CD1c-positive myeloid dendritic cell (primary cell): ENCODE results near the gene SLC38A3.
A peak's percentile ranks its signal among the peaks of the same experiment; 100 is the strongest.
"Not testable (repeated sequence)": the region's sequence is repeated elsewhere in the genome, so short reads cannot be mapped to it uniquely, and the experiment has no call there.

Experiments
- DNase-seq: peaks from one replicate; pipeline ENCODE4 v3.0.0-alpha.2; 2016; ENCODE audit errors: extremely low spot score

SLC38A3 gene

DNA sequence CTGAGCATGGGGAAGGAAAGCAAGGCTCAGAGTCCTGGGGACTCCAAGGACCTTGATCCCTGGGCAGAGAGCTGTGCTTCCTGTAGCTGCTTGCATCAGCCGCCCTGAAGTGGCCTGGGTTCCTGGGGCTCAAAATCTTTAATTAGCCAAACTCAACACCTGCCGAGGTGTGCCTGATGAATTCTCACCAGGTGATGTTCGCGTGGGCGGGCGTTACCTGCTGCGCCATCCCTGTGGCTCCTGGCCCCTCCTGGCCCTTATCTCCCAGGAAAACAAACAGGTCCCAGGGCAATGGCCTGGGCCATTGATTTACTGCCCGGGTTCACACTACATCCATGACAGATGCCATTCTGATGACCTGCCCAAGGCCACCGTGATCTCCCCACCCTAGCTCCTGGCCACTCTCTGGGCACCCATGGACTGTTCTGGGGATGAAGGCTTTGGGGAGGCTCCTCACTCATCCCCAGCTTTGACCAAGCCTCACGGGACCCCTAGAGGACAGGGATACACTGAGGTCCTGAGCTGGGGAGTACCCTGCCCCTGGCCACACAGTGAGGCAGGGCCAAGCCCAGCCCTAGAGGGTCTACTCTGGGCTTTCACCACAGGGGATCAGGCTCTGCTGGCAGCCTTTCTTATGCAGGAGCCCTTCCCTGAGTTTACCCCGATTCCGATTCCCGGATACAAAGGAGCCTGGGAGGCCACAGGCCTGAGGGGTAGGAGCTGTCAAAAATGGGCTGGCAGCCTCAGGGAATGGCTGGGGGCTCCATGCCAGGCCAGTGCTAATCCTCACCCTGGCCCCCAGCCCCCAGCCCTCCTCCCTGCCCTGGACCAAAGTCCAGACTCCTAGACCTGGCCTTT is 5.7 kb downstream of the SLC38A3 start:
- no peak for DNase-seq

DNA sequence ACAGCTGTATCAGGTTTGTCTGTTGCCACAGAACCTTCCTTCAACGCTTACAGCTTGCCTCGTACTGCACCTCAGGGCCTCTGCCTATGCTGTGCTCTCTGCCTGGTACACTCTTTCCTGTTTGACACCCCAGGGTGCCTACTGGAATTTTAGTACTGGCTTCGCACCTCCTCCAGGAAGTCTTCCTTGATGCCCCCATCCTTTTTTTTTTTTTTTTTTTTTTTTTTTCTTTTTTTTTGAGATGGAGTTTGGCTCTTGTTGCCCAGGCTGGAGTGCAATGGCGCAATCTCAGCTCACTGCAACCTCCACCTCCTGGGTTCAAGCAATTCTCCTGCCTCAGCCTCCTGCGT is 6.3 kb downstream of the SLC38A3 start:
- not testable (repeated sequence) for DNase-seq

DNA sequence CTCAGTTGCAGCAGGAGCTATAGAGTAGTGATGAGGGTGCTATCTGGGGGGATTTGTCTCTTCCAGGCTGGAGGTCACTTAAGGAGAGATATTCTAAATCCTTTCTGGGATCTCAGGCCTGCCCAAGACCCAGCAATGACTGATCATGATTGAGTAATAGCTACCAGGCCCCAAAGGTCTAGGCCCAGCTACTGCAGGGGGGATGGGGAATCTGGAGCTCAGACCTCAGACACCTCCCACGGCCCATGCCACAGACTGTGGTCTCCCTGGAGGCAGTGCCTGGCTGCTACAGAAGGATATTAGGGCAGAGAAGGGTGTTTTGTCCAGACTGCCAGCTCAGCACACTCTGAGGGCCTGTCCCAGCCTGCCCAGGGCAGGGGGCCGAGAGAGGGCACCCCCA is 6.9 kb downstream of the SLC38A3 start:
- no peak for DNase-seq

DNA sequence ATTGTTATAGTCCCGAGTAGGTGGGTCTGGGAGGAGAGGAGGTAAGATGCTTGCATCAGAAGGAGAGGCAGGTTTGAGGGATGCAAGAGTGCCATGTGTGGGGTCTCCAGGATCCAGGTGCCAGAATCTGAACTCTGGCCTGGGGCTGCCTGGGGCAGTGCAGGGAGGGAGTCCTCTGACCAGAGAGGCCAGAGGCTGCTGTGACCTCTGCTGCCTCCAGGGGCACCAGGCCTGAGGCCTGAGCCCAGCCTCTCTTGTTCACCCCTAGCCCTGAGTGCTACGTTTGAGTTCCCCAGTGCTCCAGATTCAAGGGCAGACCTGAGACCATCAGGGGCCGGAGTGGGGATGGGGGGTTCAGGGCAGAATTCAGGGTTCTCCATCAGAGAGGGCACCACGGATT is 7.4 kb downstream of the SLC38A3 start:
- no peak for DNase-seq

DNA sequence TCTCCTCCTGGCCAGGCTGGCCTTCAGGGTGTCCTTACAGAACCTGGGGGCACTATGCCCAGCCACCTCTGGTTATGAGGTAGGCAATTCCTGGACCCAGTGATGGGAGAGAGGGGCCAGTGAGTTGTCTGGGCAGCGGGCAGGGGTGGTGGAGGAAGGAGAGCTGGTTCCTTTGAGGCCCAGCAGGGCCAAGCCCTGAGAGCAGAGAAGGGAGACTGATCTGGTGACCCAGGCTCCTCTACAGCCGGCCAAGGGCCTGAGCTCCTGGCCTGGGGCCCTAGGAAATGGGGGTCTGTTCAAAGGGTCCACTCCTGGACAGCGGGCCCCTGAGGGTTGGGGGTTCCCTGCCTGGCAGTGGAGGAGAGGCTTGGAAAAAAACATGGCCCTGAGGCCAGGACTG is 7.9 kb downstream of the SLC38A3 start:
- no peak for DNase-seq

DNA sequence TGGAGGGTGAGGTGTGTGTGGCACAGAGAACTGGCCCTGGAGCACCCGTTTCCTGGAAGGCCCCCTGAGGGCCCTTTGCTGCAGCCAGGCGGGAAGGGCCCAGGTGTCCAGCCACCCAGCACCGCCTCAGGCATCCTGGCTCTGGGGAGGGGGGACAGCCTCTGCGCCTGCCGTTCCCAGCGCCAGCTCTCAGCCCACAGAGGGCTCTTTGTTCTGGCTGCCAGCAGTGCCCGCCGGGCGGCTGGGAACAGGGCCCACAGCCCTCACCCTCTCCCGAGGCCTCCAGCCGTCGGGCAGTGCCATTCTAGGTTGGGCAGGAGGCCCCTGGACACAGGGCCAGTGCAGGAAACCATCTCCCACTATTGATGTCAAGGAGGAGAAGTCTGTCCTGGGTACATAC is 8.3 kb downstream of the SLC38A3 start:
- no peak for DNase-seq

DNA sequence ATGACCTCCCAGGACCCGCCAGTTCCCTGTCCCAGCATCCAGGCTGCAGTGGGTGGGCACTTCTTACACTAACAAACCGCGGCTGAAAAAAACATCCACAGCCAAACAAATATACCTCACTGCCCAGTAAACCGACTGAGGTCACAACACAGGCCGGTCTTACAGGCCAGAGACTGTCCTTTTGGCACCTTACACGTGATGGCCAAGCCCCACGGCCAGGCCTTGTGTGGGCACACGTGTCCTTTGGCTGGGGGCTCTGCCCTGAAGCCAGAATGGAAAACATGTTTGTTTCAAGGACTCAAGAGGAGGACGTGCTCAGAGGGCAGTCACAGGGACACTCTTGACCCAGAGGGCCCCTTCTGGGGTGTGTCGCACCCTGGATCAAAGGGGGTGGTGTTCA is 9.8 kb downstream of the SLC38A3 start:
- no peak for DNase-seq

DNA sequence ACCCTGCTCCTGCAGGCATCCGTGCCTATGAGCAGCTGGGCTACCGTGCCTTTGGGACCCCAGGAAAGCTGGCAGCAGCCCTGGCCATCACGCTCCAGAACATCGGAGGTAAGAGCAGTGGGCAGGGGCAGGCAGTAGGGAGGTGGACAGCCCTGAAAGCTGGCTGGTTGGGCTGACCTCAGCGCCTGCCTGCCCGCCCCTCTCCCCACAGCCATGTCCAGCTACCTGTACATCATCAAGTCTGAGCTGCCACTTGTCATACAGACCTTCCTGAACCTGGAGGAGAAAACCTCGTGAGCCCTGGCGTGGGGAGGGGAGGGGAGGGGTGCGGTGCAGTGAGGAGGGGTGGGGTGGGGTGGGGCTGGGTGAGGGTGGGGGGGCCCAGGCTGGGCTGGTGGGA is 10.5 kb downstream of the SLC38A3 start:
- no peak for DNase-seq

DNA sequence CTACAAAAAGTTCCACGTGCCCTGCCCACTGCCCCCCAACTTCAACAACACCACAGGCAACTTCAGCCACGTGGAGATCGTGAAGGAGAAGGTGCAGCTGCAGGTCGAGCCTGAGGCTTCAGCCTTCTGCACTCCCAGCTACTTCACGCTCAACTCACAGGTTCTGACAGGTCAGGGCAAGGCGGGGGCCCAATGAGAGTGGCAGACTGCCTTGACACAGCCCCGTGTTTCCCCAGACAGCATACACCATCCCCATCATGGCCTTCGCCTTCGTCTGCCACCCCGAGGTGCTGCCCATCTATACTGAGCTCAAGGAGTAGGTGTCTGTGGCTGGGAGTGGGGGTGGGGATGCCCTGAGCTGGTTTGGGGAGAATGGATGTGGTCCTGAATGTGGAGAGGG is 12.6 kb downstream of the SLC38A3 start:
- no peak for DNase-seq

DNA sequence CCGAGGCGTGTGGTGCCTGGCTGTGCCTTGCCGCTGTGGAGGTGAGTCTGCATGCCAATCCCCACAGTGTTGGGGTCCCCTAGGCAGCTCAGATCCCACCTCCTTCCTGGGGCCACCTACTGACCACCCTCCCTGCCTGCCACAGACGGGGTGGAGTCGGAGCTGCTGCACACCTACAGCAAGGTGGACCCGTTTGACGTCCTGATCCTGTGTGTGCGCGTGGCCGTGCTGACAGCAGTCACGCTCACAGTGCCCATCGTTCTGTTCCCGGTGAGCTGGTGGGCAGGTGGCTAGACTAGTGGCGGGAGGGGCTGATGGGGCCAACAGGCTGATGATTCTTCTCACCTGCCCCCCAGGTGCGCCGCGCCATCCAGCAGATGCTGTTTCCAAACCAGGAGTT is 13.4 kb downstream of the SLC38A3 start:
- no peak for DNase-seq

DNA sequence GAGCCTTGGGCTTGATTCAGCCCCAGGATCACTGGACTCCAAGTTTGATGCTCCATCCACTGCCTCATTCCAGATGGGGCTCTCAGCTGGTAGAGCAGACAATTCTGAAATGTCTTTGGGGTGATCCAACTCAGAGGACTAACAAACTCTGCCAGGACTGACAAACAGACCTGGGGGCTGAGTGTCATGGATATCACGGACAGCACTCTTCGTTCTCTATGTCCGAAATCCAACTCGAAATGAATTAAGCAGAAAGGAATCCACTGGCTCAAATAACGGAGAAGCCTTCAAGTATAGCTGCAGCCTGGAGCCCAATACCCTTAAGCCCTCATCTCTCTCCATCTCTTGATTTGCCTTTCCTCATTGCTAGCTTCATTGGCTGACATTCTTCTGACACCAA is 14.2 kb downstream of the SLC38A3 start:
- DNase-seq, result no peak

DNA sequence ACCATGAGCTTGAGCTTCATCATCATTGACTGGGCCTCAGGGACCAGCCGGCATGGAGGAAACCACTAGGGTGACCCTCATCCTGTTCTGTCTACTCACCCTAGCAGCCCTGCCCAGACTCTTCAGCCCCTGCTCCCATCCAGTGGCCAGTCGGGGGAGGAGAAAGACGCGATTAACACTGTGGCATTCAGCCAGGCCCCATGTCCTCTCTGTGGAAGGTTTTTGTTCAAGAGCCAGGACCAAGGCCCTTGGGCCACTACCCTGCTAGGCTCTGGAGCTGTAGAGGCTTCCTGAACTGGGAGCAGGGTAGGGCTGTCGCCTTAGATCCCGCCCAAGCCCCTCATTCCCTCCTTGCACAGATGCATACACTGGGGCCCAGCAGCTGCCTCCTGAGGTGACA is 15.0 kb downstream of the SLC38A3 start:
- DNase-seq, result no peak

DNA sequence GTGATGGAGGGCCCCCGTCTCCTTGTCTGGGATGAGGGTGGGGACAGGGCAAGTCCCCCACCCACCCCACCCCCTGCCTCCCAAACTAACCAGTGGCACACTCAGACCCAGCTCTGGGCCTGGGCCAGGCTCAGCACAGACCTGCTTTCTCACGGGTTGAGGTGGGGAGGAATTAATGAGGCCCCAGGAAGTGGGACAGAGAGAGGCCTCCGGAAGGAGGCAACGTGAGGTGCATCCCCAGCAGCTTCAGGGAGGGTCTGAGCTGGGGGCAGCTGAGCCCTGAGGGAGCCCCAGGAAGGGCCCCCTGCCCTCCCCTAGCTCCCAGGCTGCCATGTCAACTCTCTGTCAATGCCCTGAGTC is 16.0 kb downstream of the SLC38A3 start:
- no peak for DNase-seq

DNA sequence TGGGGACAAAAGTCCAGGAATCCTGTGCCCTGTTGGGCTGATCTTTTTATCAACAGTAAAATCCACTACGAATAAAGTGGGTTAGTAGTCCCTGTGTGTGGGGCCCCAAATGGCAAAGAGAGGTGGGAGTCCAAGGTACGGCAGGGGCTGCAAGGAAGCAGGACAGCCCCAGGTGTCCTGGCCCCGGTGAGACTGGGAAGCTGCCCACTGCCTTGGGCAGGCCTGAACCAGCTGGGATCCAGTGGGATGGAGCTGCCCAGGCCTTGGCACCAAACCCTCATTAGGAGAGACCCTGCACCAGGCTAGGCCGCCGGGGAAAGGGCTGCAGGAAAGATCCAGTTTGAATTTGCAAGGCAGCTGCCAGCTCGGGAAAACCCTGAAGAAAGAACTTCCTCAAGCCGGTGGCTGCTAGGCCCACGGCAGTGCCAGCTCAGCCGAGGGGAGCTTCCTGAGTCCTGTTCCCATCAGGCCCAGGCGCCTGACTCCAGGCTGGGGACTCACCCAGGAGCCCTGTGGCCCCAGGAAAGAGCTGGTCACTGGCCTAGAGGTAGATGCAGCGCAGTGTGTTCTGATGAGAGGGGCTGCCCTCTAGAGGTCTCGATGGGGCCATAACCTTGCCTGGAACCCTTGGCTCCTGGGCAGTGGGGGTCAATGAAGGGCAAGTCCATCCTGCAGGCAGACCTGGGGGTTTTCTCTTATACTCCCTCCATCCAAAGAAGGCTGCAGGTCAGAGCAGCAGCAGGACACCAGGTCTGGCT is 16.5 kb downstream of the SLC38A3 start:
- no peak for DNase-seq

DNA sequence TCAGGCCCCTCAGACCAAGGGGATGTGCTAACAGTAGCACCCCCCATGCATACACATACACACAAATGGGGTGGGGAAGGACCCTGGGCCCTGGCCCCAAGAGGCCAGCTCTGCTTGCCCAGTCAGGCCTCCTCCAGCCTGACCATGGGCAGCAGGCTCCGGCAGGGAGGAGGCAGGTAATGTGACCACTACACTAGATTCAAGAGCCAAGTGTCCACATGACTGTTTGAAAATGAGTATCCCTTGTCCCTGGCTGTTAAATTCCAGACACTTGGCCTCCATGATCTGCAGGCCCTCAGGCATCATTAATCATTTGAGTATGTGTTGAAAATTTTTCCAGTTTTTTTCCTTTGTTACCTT is 17.1 kb downstream of the SLC38A3 start:
- no peak for DNase-seq

DNA sequence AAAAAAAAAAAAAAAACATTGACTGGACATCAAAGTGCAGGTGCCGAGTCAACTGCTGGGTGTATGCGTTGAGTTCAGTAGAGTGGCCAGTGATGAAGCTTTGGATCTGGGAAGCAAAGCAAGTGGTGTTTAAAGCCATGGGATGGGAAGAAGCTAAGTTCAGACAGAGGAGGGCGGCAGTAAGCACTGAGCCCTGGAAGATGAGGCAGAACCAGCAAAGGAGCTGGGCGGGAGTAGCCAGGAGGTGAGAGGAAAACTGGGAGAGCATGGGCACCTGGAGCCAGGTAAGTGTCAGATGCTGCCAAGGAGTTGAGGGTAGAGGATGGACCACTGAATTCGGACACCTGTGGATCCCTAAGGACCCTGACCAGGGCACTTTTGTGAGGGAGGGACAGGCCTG is 19.6 kb downstream of the SLC38A3 start:
- no peak for DNase-seq

DNA sequence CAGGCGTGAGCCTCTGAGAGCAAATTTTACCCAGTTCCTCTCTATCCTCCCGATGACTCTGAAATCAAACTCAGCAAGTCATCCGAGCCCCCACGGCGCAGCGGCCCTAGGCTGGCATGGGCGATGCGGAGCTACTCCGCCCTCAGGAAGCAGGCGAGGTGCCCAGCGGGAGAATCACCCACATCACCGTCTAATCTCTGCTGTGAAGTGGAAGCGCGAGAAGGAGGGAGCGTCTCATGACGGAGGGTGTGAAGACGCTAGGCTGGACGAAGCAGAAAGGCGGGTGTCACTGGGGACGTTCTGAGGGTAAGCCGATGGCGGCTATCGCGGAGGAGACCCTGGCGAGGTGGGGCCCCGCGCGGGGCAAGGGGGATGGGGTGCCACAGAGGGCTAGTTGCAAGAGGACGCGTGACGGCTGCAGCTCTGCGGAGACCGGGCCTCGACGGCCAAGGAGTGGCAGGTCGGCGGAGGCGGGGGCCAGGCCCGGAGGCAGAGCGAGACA is 21.9 kb downstream of the SLC38A3 start:
- DNase-seq, result peak; percentile 78

DNA sequence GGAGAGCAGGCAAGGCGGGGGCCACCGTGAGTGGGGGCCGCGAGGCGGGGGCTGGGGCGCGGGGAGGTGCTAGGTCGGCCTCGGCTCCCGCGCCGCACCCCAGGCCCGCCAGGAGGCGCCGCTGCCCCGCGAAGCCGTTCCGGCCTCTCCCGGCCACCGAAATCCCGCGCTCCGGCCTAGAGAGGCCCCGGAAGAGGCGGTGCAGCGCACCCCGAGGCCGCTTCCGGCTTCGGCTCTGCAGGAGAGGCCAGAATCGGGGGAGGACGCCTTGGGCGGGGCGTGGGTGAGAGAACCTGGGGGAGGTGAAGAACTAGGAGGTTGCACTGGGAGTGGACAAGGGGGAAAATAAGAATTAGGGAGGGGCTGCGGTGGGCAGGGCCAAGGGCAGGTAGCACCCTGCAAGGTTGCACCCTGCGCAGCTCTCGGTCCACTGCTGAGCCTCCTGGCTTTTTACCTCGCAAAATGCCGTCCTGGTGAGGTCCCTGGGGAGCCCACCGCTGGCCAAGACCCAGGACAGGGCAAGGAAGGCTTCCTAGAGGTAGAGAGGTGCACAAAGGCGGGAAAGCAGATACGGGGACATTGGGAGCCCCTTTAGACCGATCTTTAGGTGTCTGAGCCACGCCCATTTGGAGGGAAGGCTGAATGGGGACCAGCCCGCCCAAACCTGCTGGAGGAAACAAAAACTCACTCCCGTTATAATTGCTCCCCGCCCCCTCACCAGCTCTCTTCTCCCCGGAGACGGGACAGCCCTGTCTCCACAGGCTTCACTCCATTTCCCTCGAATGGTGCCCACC is 22.5 kb downstream of the SLC38A3 start:
- DNase-seq, result peak; percentile 95

DNA sequence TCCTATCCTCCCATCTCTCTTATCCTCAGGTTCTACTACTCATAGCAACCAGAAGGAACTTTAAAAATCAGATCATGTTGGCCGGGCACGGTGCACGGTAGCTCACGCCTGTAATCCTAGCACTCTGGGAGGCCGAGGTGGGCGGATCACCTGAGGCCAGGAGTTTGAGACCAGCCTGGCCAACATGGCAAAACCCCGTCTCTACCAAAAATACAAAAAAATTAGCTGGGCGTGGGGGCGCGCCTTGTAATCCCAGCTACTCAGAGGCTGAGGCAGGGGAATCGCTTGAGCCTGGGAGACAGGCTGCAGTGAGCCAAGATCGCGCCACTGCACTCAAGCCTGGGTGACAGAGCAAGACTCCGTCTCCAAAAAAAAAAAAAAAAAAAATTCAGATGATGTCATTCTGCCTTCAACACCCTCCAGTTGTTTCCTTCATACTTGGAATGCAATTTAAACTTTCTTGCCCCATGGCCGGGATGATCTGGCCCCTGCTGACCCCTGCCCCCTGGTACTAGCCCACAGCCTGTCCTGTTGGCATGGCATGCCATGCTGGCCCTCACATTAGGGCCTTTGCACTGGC is 23.2 kb downstream of the SLC38A3 start:
- not testable (repeated sequence) for DNase-seq

DNA sequence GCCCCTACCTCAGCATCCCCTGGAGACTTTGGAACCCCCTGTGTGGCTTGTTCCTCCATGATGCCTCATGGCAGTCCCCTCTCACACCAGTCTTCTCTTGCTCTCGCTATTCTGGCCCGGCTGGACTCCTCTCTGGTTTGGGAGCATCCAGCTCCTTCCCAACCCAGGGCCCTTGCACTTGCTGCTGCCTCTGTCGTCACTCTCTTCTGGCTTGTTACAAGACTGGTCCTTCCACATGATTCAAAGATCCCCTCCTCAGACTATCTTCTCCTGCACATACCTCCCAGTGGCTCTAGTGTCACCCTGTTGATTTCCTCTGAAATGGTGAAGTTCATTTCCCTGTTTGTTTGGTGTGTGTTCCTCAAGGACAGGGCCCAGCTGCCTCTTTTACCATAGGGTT is 24.4 kb downstream of the SLC38A3 start:
- DNase-seq, result no peak

DNA sequence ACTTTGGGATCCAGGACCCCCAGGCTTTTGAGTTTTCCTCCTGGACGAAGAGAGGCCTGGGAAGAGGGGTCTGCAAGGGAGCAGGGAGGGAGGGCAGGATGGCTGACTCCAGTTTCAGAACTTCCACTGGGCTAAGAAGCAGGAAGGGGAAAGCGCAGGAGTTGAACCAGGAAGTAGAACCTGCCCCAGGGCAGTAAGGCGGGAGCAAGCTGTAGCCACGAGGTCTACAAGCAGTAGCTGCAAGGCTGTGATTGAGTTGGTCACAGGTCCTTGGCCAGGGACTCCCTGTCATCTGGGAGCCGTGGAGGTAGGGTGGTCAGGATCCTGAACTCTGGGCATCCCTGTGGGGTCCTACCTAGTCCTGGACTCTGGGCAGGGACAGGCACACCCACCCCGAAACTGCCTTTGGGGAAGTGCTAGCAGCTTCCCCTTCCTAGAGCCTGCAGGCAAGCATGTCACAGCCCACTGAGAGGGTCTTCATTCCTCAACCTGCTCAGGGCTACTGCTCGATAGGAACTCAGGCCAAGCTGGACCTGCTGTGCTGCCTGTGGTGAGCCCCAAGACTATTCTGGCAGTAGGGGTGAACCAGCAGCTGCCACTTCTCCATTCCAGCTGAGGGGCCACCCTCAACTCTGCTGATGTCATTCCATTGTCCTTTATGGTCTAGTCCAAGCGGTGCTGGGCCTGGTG is 25.2 kb downstream of the SLC38A3 start:
- peak; percentile 65 for DNase-seq

DNA sequence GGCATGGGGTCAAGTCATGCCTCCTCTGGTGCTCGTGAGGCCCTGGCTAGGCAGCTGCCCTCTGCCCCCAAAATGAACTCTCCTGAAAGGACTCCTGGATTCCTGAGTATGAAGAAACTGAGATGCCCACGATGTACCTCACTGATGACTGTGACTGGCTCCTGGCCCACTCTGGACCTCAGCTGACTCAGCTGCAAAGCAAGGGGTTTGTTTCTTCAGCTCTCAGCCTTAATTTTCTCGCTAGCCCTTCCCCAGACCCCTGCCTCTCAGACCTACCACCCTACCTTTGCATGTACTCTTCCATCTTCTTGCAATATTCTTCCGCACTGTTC is 25.7 kb downstream of the SLC38A3 start:
- DNase-seq, result no peak
